Measurements from ENCODE around the gene NSDHL.

DNA sequence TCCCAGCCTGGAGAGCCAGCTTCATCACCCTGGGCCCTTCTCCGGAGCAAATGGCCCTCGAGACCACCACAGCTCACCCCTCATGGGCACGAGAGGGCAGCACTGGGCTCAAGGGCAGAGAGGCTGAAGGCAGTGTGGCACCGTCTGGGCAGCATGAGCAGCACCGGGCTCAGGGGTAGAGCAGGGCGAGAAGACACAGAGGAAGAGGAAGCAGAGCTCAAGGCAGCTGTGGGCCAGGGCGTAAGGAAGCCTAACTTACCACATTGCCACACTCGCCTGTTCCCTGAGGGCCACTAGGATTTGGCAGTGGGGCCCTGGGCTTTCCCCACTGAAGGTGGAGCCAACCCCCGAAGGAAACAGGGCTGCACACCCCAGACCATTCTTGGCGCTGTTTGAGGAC lies 82.5 kb downstream of the NSDHL start:
- TF ChIP-seq, protein P1, sequence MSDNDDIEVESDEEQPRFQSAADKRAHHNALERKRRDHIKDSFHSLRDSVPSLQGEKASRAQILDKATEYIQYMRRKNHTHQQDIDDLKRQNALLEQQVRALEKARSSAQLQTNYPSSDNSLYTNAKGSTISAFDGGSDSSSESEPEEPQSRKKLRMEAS (IDR thresholded peaks at IDR 0.05; ENCODE audit: low read depth, low read length) = no peak
- TF ChIP-seq POLR2A (IDR thresholded peaks at IDR 0.05; ENCODE audit: extremely low read depth, insufficient read length) = no peak
- TF ChIP-seq, protein P2, sequence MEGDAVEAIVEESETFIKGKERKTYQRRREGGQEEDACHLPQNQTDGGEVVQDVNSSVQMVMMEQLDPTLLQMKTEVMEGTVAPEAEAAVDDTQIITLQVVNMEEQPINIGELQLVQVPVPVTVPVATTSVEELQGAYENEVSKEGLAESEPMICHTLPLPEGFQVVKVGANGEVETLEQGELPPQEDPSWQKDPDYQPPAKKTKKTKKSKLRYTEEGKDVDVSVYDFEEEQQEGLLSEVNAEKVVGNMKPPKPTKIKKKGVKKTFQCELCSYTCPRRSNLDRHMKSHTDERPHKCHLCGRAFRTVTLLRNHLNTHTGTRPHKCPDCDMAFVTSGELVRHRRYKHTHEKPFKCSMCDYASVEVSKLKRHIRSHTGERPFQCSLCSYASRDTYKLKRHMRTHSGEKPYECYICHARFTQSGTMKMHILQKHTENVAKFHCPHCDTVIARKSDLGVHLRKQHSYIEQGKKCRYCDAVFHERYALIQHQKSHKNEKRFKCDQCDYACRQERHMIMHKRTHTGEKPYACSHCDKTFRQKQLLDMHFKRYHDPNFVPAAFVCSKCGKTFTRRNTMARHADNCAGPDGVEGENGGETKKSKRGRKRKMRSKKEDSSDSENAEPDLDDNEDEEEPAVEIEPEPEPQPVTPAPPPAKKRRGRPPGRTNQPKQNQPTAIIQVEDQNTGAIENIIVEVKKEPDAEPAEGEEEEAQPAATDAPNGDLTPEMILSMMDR (IDR thresholded peaks at IDR 0.05; ENCODE audit: low read depth, low read length) = no peak

Data from NB4 (cell line).